Mononuclear cell (primary cell): ENCODE results near the gene TENM3. TPM values are rescaled to one million over a fixed set of nuclear protein-coding genes. Genes with fewer than 3 reads are reported as not detected.

ENCODE experiments used
- H3K27me3 ChIP-seq: 2 replicates; pipeline ENCODE4 v1.6.0; 2011; ENCODE audit warnings: low read length, control low read depth; ENCODE audit not compliant: insufficient read depth
- H3K4me1 ChIP-seq: 2 replicates; pipeline ENCODE4 v1.5.1; 2011; ENCODE audit warnings: mild to moderate bottlenecking, low read length, control low read depth; ENCODE audit not compliant: insufficient read depth
- H3K4me3 ChIP-seq: 2 replicates; pipeline ENCODE4 v1.5.1; 2011; ENCODE audit warnings: mild to moderate bottlenecking, low read length, moderate library complexity
- H3K9me3 ChIP-seq: 2 replicates; pipeline ENCODE4 v1.5.1; 2011; ENCODE audit warnings: low read depth, mild to moderate bottlenecking, control low read depth, low read length
- total RNA-seq: library from RNA; depleted of rRNA; stranded (reverse); fragments of >200 nt; gene quantifications from one replicate; pipeline ENCODE4 v1.2.3, GENCODE V29; 2012

Gene TENM3
- total RNA-seq, 1 donor = not detected

- Histone ChIP-seq H3K4me1 (no peaks in the 10 kb centered on the region), H3K9me3 (no peaks in the 10 kb centered on the region), H3K27me3 (no peaks in the 10 kb centered on the region), H3K4me3 (no peak overlapping the region)
Observed at GRCh38 chr4:182257016-182257415, 13.8 kb downstream of the TENM3 start.

GRCh38 chr4:182257503-182257902 lies 14.3 kb downstream of the TENM3 start:
- Histone ChIP-seq H3K9me3 (no peaks in the 10 kb centered on the region), H3K27me3 (no peaks in the 10 kb centered on the region), H3K4me1 (no peaks in the 10 kb centered on the region), H3K4me3 (no peak overlapping the region)

GRCh38 chr4:182258441-182259000 lies 15.3 kb downstream of the TENM3 start:
- no peaks in the 10 kb centered on the region for H3K4me1 ChIP-seq
- H3K4me3 ChIP-seq = no peak overlapping the region
- H3K27me3 ChIP-seq = no peaks in the 10 kb centered on the region
- no peaks in the 10 kb centered on the region for H3K9me3 ChIP-seq

- H3K9me3 ChIP-seq = no peaks in the 10 kb centered on the region
Observed at GRCh38 chr4:182261651-182262223, 18.5 kb downstream of the TENM3 start.

GRCh38 chr4:182263562-182263961 lies 20.4 kb downstream of the TENM3 start:
- Histone ChIP-seq H3K4me3 (no peak overlapping the region), H3K9me3 (no peaks in the 10 kb centered on the region), H3K27me3 (no peaks in the 10 kb centered on the region), H3K4me1 (no peaks in the 10 kb centered on the region)

More at GRCh38 chr4:182261651-182262223, 18.5 kb downstream of the TENM3 start:
- Histone ChIP-seq H3K27me3 (no peaks in the 10 kb centered on the region), H3K4me3 (no peak overlapping the region), H3K4me1 (no peaks in the 10 kb centered on the region)

- Histone ChIP-seq H3K4me1 (no peaks in the 10 kb centered on the region), H3K4me3 (no peak overlapping the region), H3K27me3 (no peaks in the 10 kb centered on the region), H3K9me3 (no peaks in the 10 kb centered on the region)
Observed at GRCh38 chr4:182264139-182264752, 21.0 kb downstream of the TENM3 start.

GRCh38 chr4:182265881-182266280 lies 22.7 kb downstream of the TENM3 start:
- Histone ChIP-seq H3K4me1 (no peaks in the 10 kb centered on the region), H3K27me3 (no peaks in the 10 kb centered on the region), H3K9me3 (no peaks in the 10 kb centered on the region), H3K4me3 (no peak overlapping the region)

GRCh38 chr4:182267048-182267447 lies 23.8 kb downstream of the TENM3 start:
- Histone ChIP-seq H3K27me3 (no peaks in the 10 kb centered on the region), H3K4me3 (no peak overlapping the region), H3K4me1 (no peaks in the 10 kb centered on the region), H3K9me3 (no peaks in the 10 kb centered on the region)

GRCh38 chr4:182268966-182269365 lies 25.8 kb downstream of the TENM3 start:
- no peaks in the 10 kb centered on the region for H3K4me1 ChIP-seq
- no peaks in the 10 kb centered on the region for H3K27me3 ChIP-seq
- H3K4me3 ChIP-seq = no peak overlapping the region
- no peaks in the 10 kb centered on the region for H3K9me3 ChIP-seq

GRCh38 chr4:182271731-182272130 lies 28.5 kb downstream of the TENM3 start:
- Histone ChIP-seq H3K27me3 (no peaks in the 10 kb centered on the region), H3K4me1 (no peaks in the 10 kb centered on the region), H3K4me3 (no peak overlapping the region), H3K9me3 (no peaks in the 10 kb centered on the region)

GRCh38 chr4:182272151-182272550 lies 28.9 kb downstream of the TENM3 start:
- H3K27me3 ChIP-seq = no peaks in the 10 kb centered on the region
- no peaks in the 10 kb centered on the region for H3K9me3 ChIP-seq
- H3K4me1 ChIP-seq = no peaks in the 10 kb centered on the region
- no peak overlapping the region for H3K4me3 ChIP-seq

GRCh38 chr4:182273191-182273935 lies 30.2 kb downstream of the TENM3 start:
- Histone ChIP-seq H3K27me3 (no peaks in the 10 kb centered on the region), H3K4me1 (no peaks in the 10 kb centered on the region), H3K9me3 (no peaks in the 10 kb centered on the region), H3K4me3 (no peak overlapping the region)

GRCh38 chr4:182276210-182277109 lies 33.3 kb downstream of the TENM3 start:
- Histone ChIP-seq H3K27me3 (no peaks in the 10 kb centered on the region), H3K4me1 (no peaks in the 10 kb centered on the region), H3K9me3 (no peaks in the 10 kb centered on the region), H3K4me3 (no peak overlapping the region)

GRCh38 chr4:182277377-182277776 lies 34.2 kb downstream of the TENM3 start:
- H3K4me1 ChIP-seq = no peaks in the 10 kb centered on the region
- no peaks in the 10 kb centered on the region for H3K27me3 ChIP-seq
- no peak overlapping the region for H3K4me3 ChIP-seq
- H3K9me3 ChIP-seq = no peaks in the 10 kb centered on the region

GRCh38 chr4:182278729-182279128 lies 35.5 kb downstream of the TENM3 start:
- no peaks in the 10 kb centered on the region for H3K27me3 ChIP-seq
- H3K9me3 ChIP-seq = no peaks in the 10 kb centered on the region
- H3K4me3 ChIP-seq = no peak overlapping the region
- no peaks in the 10 kb centered on the region for H3K4me1 ChIP-seq
